NB4 (cell line): ENCODE data around the gene ZNF681.
A peak's percentile ranks its signal among the peaks of the same experiment; 100 is the strongest.

ENCODE experiments used
- DNase-seq: peaks from one replicate; pipeline ENCODE4 v3.0.0; 2010; ENCODE audit warnings: low read depth
- H3K4me3 ChIP-seq: one replicate; pipeline ENCODE4 v1.5.1; 2011; ENCODE audit warnings: mild to moderate bottlenecking, low read depth, low read length, moderate library complexity
- CTCF ChIP-seq: IDR thresholded peaks from one replicate; pipeline ENCODE4 v1.5.1; 2012; ENCODE audit warnings: low read depth, low read length
- MAX ChIP-seq: IDR thresholded peaks from 2 replicates; pipeline ENCODE4 v1.6.1; 2011; ENCODE audit warnings: low read depth, low read length
- MYC ChIP-seq: IDR thresholded peaks from 2 replicates; pipeline ENCODE4 v1.6.1; 2011; ENCODE audit warnings: low read depth, low read length
- POLR2A ChIP-seq: IDR thresholded peaks from 2 replicates; pipeline ENCODE4 v1.6.1; 2011; ENCODE audit warnings: mild to moderate bottlenecking; ENCODE audit not compliant: insufficient read length; ENCODE audit errors: extremely low read depth

ZNF681 gene

DNA sequence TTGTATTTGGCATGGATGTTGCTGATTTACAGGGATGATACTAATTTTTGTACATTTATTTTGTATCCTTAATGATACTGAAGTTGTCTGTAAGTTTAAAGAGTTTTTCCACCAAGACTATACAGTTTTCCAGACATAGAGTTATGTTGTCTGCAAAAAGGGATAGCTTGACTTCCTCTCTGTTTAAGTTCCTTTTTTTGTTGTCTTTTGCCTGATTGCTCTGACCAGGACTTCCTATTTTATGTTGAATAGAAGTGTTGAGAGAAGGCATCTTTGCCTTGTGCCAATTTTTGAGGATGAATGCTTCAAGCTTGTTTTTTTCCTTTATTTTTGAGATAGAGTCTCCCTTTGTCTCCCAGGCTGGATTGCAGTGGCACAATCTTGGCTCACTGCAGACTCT, 36.8 kb upstream of the ZNF681 start:
- no peak for TF ChIP-seq POLR2A
- no peak for TF ChIP-seq MYC
- TF ChIP-seq CTCF, result no peak
- no peak for TF ChIP-seq MAX
- no peak overlapping the region for H3K4me3 ChIP-seq
- DNase-seq, result peak; percentile 46

DNA sequence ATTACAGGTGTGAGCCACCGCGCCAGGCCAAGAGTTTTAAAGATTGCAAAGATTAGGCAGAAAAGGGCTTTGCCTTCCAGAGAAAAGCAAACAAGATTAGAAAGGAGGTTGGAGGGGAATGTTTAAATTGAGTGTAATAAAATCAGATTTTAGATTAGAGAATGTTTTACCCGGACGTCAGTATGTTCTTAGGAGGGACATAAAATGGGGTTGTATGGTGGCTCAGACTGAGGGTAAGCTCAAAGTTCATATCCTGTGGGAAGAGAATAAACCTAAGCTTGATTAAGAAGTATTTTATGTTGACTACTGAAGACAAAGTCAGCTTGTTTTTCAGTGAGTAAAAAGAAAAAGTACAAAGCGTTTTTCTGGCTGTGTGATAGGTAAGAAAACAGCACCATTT, 34.1 kb upstream of the ZNF681 start:
- H3K4me3 ChIP-seq, result no peak overlapping the region
- no peak for TF ChIP-seq MYC
- DNase-seq, result no peak

GRCh38 chr19:23790641-23791488, 32.2 kb upstream of the ZNF681 start:
- H3K4me3 ChIP-seq, result no peak overlapping the region
- no peak for DNase-seq
- TF ChIP-seq CTCF, result no peak
- no peak for TF ChIP-seq MAX
- TF ChIP-seq MYC, result no peak
- no peak for TF ChIP-seq POLR2A

DNA sequence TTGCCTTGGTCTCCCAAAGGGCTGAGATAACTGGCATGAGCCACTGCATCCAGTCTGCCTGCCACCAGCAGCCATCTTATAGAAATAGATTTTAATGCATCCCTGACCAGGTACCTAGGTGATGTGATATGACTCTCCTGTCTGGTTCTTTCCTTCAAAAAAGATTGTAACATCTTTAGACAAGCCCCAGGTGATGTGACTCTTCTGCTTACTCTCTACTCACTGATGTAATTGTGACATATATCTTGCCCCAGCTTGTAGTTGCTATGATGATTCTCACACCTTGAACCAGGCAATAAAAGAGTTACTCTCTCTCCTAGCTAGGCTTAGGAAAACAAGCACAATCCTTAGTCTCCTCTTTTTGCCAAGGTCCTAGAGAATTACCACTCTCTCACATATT, 30.6 kb upstream of the ZNF681 start:
- H3K4me3 ChIP-seq, result no peak overlapping the region
- TF ChIP-seq CTCF, result no peak
- TF ChIP-seq POLR2A, result no peak
- no peak for TF ChIP-seq MYC
- TF ChIP-seq MAX, result no peak
- no peak for DNase-seq

DNA sequence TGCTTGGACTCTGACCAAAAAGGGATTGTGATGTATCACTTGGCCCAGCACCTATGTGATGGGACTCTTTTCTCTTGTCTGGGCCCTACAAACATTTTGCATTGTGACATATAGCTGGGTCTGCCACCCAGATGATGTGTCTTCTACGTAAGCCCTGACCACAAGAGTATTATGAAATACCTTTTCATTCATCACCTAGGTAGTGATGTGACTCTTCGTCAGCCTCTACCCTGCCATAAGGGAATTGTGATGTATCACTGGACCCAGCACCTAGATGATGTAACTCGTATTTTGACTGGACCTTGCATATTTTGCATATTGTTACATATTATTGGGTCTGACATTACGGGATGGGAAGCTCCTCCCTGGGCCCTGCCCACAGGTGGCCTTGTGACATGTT, 29.7 kb upstream of the ZNF681 start:
- no peak for TF ChIP-seq CTCF
- H3K4me3 ChIP-seq, result no peak overlapping the region
- no peak for DNase-seq

GRCh38 chr19:23787106-23787505, 28.4 kb upstream of the ZNF681 start:
- TF ChIP-seq MAX, result no peak
- no peak for TF ChIP-seq POLR2A
- 0 out of 2 replicates have a peak, but pooled peaks have one; percentile 34 for TF ChIP-seq MYC
- H3K4me3 ChIP-seq, result no peak overlapping the region
- peak; percentile 86 for DNase-seq

DNA sequence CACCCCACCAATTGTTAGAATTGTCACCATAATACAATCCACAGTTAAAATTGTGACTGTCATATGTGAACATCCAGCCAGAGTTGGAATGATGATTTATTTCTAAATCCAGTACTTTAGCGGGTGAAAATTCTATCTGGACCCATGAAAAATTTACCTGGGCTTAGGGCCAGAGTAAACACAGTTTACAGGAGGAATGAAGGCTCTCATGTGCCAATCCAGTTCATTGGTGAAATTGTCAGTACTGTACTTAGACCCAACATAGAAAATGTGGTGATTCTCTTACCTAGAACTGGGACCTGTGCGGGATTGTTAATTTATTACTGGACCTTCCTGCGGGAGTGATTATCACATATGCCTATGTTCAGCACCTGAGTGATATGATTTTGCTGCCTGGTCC, 27.3 kb upstream of the ZNF681 start:
- no peak overlapping the region for H3K4me3 ChIP-seq
- DNase-seq, result no peak
- TF ChIP-seq POLR2A (no peak), CTCF (no peak), MYC (no peak), MAX (no peak)
